ENCODE measurements around the gene KLHL5. TPM values are rescaled to one million over a fixed set of nuclear protein-coding genes. Genes with fewer than 3 reads are reported as not detected.

Gene KLHL5
- polyA plus RNA-seq, 2 donors, result 2.9 to 10.2 TPM

DNA sequence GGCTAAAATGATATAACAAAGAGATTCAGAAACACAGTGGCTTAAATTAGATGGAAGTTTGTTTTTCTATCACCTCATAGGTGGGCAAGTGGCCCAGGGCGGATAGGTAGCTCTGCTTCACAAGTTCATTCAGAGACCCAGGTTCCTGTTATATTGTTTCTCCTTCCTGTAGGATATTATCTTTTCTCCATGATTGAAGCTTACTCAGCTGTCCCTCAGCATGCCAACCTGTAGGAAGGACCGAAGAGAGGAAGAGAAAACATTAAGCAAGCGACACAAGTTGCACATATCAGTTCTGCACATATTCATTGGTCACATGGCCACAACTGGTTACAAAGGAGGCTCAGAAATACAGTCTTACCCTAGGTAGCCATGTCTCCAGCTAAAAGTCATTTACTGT is 6.9 kb downstream of the KLHL5 start:
- Histone ChIP-seq H3K27me3 (ENCODE audit: control insufficient read depth in 1 of 2, insufficient read depth in 2 of 2, low read length in 2 of 2) (no peaks in the 10 kb centered on the region), H3K36me3 (ENCODE audit: control insufficient read depth in 2 of 2, insufficient read depth in 2 of 2, low read length in 1 of 2) (no peaks in the 10 kb centered on the region), H3K27ac (ENCODE audit: low read depth in 2 of 2, low read length in 1 of 2) (no peak overlapping the region), H3K4me1 (ENCODE audit: control insufficient read depth in 2 of 2, insufficient read depth in 2 of 2, low read length in 1 of 2) (no peaks in the 10 kb centered on the region), H3K9me3 (ENCODE audit: control insufficient read depth in 2 of 2, insufficient read depth in 1 of 2, low read depth in 1 of 2, low read length in 1 of 2) (no peaks in the 10 kb centered on the region), H3K4me3 (ENCODE audit: low read depth in 1 of 2, low read length in 2 of 2) (no peak overlapping the region)
- WGBS, 2 donors, result 90 to 91% methylated on average over 3 of the region's 3 CpGs

DNA sequence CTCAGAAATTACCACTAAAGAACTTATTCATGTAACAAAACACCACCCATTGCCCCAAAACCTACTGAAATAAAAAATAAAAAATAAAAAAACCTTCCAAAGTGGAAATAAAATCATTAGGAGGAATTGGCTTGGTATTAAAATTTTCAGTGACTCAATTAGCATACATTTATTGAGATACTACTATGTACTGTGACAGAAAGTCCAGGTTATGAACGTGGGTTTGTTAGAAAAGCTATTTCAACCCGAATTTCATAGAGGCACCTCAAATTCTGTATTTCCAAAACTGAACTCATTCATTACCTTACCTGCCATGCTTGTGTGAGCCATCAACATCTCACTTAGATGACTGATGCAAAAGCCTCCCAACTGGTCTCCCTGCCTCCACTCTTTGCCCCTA is 16.8 kb downstream of the KLHL5 start:
- H3K4me1 ChIP-seq (ENCODE audit: control insufficient read depth in 2 of 2, insufficient read depth in 2 of 2, low read length in 1 of 2), result no peaks in the 10 kb centered on the region
- H3K36me3 ChIP-seq (ENCODE audit: control insufficient read depth in 2 of 2, insufficient read depth in 2 of 2, low read length in 1 of 2), result no peaks in the 10 kb centered on the region
- no peak overlapping the region for H3K4me3 ChIP-seq (ENCODE audit: low read depth in 1 of 2, low read length in 2 of 2)
- WGBS, 2 donors, result 90 to 96% methylated on average over 2 of the region's 2 CpGs
- no peak overlapping the region for H3K27ac ChIP-seq (ENCODE audit: low read depth in 2 of 2, low read length in 1 of 2)
- H3K27me3 ChIP-seq (ENCODE audit: control insufficient read depth in 1 of 2, insufficient read depth in 2 of 2, low read length in 2 of 2), result no peaks in the 10 kb centered on the region
- no peaks in the 10 kb centered on the region for H3K9me3 ChIP-seq (ENCODE audit: control insufficient read depth in 2 of 2, insufficient read depth in 1 of 2, low read depth in 1 of 2, low read length in 1 of 2)

DNA sequence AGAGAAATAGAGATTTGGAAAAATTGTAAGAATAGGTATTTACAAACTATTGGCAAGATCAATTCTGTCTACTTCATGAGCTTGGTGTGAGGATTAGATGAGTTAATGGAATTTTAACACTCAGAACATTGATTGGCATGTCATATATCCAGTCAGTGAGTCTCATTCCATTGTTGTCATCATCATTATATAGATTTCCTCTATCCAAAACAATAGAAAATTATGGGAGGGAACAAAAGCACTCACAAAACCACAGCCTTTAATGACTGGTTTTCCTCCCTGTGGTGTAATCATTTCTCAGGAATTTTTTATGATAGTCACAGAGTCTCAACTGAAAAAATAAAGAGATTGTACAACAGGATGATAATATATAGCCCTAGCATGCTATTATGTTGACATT is 21.1 kb downstream of the KLHL5 start:
- no peaks in the 10 kb centered on the region for H3K36me3 ChIP-seq (ENCODE audit: control insufficient read depth in 2 of 2, insufficient read depth in 2 of 2, low read length in 1 of 2)
- H3K4me3 ChIP-seq (ENCODE audit: low read depth in 1 of 2, low read length in 2 of 2), result no peak overlapping the region
- no peaks in the 10 kb centered on the region for H3K9me3 ChIP-seq (ENCODE audit: control insufficient read depth in 2 of 2, insufficient read depth in 1 of 2, low read depth in 1 of 2, low read length in 1 of 2)
- H3K27me3 ChIP-seq (ENCODE audit: control insufficient read depth in 1 of 2, insufficient read depth in 2 of 2, low read length in 2 of 2), result no peaks in the 10 kb centered on the region
- H3K4me1 ChIP-seq (ENCODE audit: control insufficient read depth in 2 of 2, insufficient read depth in 2 of 2, low read length in 1 of 2), result no peaks in the 10 kb centered on the region
- H3K27ac ChIP-seq (ENCODE audit: low read depth in 2 of 2, low read length in 1 of 2), result no peak overlapping the region

DNA sequence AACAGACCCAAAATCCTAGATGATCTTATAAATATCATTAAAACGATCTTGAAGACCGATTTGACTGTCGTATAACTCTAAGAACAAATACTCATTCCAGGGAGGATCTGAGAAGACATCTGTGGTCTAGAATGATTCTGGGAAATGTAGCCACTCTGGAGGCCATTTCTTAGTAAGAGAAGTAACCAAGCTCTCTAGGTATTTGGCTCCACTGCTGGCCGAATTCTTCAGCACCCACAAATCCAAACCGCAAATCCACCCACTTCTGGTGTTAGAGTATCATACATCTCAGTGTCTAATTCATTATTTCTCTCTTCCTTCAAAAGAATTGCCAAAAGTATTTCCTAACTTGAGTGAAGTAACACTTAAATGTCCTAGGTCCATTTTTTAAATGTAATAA is 23.9 kb downstream of the KLHL5 start:
- 91 to 95% methylated on average over 5 of the region's 5 CpGs for WGBS, 2 donors
- Histone ChIP-seq H3K36me3 (ENCODE audit: control insufficient read depth in 2 of 2, insufficient read depth in 2 of 2, low read length in 1 of 2) (no peaks in the 10 kb centered on the region), H3K27ac (ENCODE audit: low read depth in 2 of 2, low read length in 1 of 2) (no peak overlapping the region), H3K9me3 (ENCODE audit: control insufficient read depth in 2 of 2, insufficient read depth in 1 of 2, low read depth in 1 of 2, low read length in 1 of 2) (no peaks in the 10 kb centered on the region), H3K4me3 (ENCODE audit: low read depth in 1 of 2, low read length in 2 of 2) (no peak overlapping the region), H3K4me1 (ENCODE audit: control insufficient read depth in 2 of 2, insufficient read depth in 2 of 2, low read length in 1 of 2) (no peaks in the 10 kb centered on the region), H3K27me3 (ENCODE audit: control insufficient read depth in 1 of 2, insufficient read depth in 2 of 2, low read length in 2 of 2) (no peaks in the 10 kb centered on the region)

DNA sequence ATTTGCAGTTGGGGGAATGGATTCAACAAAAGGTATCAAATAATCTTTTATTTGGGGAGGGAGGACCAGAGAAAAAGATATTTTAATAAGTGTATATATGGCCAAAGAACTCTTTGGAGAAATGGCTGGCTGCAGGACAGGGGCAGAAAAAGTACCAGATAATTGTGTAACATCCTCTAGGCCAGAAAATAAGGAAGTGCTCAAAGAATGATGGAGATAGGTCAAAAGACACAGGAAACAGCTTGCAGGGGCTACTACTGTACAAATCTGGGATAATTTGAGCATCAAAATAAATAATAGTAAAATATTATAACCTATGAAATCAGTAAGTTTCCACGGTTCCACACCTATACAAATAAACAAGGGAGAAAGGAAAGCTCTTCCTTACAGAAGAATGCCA is 34.8 kb downstream of the KLHL5 start:
- H3K9me3 ChIP-seq (ENCODE audit: control insufficient read depth in 2 of 2, insufficient read depth in 1 of 2, low read depth in 1 of 2, low read length in 1 of 2), result no peaks in the 10 kb centered on the region
- H3K36me3 ChIP-seq (ENCODE audit: control insufficient read depth in 2 of 2, insufficient read depth in 2 of 2, low read length in 1 of 2), result no peaks in the 10 kb centered on the region
- H3K4me3 ChIP-seq (ENCODE audit: low read depth in 1 of 2, low read length in 2 of 2), result no peak overlapping the region
- no peak overlapping the region for H3K27ac ChIP-seq (ENCODE audit: low read depth in 2 of 2, low read length in 1 of 2)
- no peaks in the 10 kb centered on the region for H3K27me3 ChIP-seq (ENCODE audit: control insufficient read depth in 1 of 2, insufficient read depth in 2 of 2, low read length in 2 of 2)
- 91 to 93% methylated on average over 1 of the region's 1 CpG for WGBS, 2 donors
- H3K4me1 ChIP-seq (ENCODE audit: control insufficient read depth in 2 of 2, insufficient read depth in 2 of 2, low read length in 1 of 2), result no peaks in the 10 kb centered on the region

DNA sequence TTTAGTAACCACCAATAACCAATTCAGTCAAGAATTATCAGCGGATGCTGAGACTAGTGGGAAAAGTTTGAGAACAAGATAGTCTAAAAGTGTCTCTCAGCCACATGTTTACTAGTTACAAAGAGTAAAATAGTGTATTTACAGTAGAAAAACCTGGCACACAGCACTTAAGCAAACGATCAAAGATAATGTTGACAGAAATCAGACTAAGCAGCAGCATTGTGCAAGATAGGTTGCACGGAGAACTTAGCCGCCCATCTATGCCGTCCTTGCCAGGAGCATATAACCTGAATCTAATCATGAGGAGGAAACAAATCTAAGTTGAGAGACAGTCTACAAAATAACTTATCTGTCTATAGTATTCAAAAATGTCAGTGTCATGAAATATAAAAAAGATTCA is 35.3 kb downstream of the KLHL5 start:
- Histone ChIP-seq H3K36me3 (ENCODE audit: control insufficient read depth in 2 of 2, insufficient read depth in 2 of 2, low read length in 1 of 2) (peaks cover 0 to under 1% of the 10 kb centered on the region in 2 donors), H3K27me3 (ENCODE audit: control insufficient read depth in 1 of 2, insufficient read depth in 2 of 2, low read length in 2 of 2) (no peaks in the 10 kb centered on the region), H3K9me3 (ENCODE audit: control insufficient read depth in 2 of 2, insufficient read depth in 1 of 2, low read depth in 1 of 2, low read length in 1 of 2) (no peaks in the 10 kb centered on the region), H3K27ac (ENCODE audit: low read depth in 2 of 2, low read length in 1 of 2) (no peak overlapping the region), H3K4me1 (ENCODE audit: control insufficient read depth in 2 of 2, insufficient read depth in 2 of 2, low read length in 1 of 2) (no peaks in the 10 kb centered on the region), H3K4me3 (ENCODE audit: low read depth in 1 of 2, low read length in 2 of 2) (no peak overlapping the region)
- 79 to 86% methylated on average over 5 of the region's 5 CpGs for WGBS, 2 donors

DNA sequence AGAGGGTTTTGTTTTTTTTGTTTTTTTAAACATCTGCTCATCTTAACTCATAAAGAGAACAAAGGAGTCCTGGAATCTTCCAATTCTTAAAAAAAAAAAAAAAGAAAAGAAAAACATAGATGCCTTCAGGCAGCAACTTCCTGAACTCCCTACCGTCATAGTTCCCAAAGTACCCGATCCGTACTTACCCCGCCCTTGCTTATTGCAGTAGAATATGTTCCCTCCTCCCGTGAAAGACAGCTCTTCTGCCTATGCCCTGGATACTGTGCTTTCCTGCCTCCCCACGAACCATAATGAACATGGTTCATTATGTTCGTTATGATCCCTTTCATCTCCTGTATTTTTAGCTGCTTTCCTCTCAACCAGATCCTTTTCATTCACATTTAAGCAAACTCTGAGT is 40.3 kb downstream of the KLHL5 start:
- no peaks in the 10 kb centered on the region for H3K4me1 ChIP-seq (ENCODE audit: control insufficient read depth in 2 of 2, insufficient read depth in 2 of 2, low read length in 1 of 2)
- H3K9me3 ChIP-seq (ENCODE audit: control insufficient read depth in 2 of 2, insufficient read depth in 1 of 2, low read depth in 1 of 2, low read length in 1 of 2), result no peaks in the 10 kb centered on the region
- H3K4me3 ChIP-seq (ENCODE audit: low read depth in 1 of 2, low read length in 2 of 2), result no peak overlapping the region
- WGBS, 2 donors, result 78 to 85% methylated on average over 7 of the region's 7 CpGs
- H3K36me3 ChIP-seq (ENCODE audit: control insufficient read depth in 2 of 2, insufficient read depth in 2 of 2, low read length in 1 of 2), result peaks cover 0 to 8% of the 10 kb centered on the region in 2 donors
- H3K27ac ChIP-seq (ENCODE audit: low read depth in 2 of 2, low read length in 1 of 2), result no peak overlapping the region
- H3K27me3 ChIP-seq (ENCODE audit: control insufficient read depth in 1 of 2, insufficient read depth in 2 of 2, low read length in 2 of 2), result no peaks in the 10 kb centered on the region

DNA sequence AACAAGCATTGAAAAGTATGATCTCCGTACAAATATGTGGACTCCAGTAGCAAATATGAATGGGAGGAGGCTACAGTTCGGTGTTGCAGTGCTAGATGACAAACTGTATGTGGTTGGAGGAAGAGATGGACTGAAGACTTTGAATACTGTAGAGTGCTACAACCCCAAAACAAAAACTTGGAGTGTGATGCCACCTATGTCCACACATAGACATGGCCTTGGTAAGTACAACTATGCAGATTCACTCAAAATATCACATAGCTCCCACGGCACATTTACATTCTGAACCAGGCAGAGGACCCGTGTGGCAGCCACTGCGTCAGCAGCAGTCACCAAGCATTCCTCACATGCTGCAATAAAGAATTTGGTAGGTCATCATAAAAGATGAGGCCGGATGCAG is 41.3 kb downstream of the KLHL5 start:
- WGBS, 2 donors, result 93 to 95% methylated on average over 6 of the region's 6 CpGs
- H3K9me3 ChIP-seq (ENCODE audit: control insufficient read depth in 2 of 2, insufficient read depth in 1 of 2, low read depth in 1 of 2, low read length in 1 of 2), result no peaks in the 10 kb centered on the region
- peaks cover 0 to 8% of the 10 kb centered on the region in 2 donors for H3K36me3 ChIP-seq (ENCODE audit: control insufficient read depth in 2 of 2, insufficient read depth in 2 of 2, low read length in 1 of 2)
- H3K27me3 ChIP-seq (ENCODE audit: control insufficient read depth in 1 of 2, insufficient read depth in 2 of 2, low read length in 2 of 2), result no peaks in the 10 kb centered on the region
- no peak overlapping the region for H3K4me3 ChIP-seq (ENCODE audit: low read depth in 1 of 2, low read length in 2 of 2)
- no peak overlapping the region for H3K27ac ChIP-seq (ENCODE audit: low read depth in 2 of 2, low read length in 1 of 2)
- no peaks in the 10 kb centered on the region for H3K4me1 ChIP-seq (ENCODE audit: control insufficient read depth in 2 of 2, insufficient read depth in 2 of 2, low read length in 1 of 2)

DNA sequence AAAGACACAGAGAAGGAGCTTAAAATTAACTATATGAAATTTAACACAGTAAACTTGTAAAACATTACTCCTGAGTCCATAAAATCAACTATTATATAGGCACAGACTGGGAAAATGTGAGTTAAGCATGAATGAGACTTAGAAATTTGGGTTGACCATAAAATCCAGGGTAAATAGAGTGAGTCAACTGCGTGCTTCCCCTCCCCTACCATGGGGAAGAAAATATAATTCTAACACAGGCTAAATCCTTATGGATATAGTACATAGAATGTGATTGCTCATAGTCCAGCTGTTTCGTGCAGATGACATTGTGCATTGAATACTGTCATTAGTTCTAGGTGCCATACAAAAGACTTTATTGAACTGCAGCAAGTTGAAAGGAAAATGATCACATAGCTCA is 42.2 kb downstream of the KLHL5 start:
- Histone ChIP-seq H3K27me3 (ENCODE audit: control insufficient read depth in 1 of 2, insufficient read depth in 2 of 2, low read length in 2 of 2) (no peaks in the 10 kb centered on the region), H3K4me3 (ENCODE audit: low read depth in 1 of 2, low read length in 2 of 2) (no peak overlapping the region), H3K4me1 (ENCODE audit: control insufficient read depth in 2 of 2, insufficient read depth in 2 of 2, low read length in 1 of 2) (no peaks in the 10 kb centered on the region), H3K9me3 (ENCODE audit: control insufficient read depth in 2 of 2, insufficient read depth in 1 of 2, low read depth in 1 of 2, low read length in 1 of 2) (no peaks in the 10 kb centered on the region), H3K36me3 (ENCODE audit: control insufficient read depth in 2 of 2, insufficient read depth in 2 of 2, low read length in 1 of 2) (peaks cover 0 to 8% of the 10 kb centered on the region in 2 donors), H3K27ac (ENCODE audit: low read depth in 2 of 2, low read length in 1 of 2) (no peak overlapping the region)
- 90 to 92% methylated on average over 2 of the region's 2 CpGs for WGBS, 2 donors

DNA sequence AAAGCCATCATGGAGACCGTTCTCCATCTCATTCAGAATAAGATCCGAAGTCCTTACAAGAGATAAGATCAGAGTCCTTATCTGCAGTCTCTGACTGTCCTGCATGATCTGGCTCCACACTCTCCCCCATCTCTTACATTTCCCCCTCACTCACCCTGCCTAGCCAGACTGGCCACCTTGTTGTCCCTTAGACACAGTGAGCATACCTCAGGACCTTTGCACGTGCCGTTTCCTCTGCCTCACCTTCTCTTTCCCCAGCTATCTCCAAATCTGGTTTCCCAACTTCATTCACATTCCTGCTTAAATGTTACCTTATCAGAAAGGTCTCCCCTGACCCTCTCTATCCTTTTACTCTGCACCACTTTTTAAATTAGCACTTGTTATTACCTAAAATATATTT is 44.0 kb downstream of the KLHL5 start:
- H3K4me3 ChIP-seq (ENCODE audit: low read depth in 1 of 2, low read length in 2 of 2), result no peak overlapping the region
- H3K9me3 ChIP-seq (ENCODE audit: control insufficient read depth in 2 of 2, insufficient read depth in 1 of 2, low read depth in 1 of 2, low read length in 1 of 2), result no peaks in the 10 kb centered on the region
- 95 to 98% methylated on average over 4 of the region's 4 CpGs for WGBS, 2 donors
- peaks cover 0 to 8% of the 10 kb centered on the region in 2 donors for H3K36me3 ChIP-seq (ENCODE audit: control insufficient read depth in 2 of 2, insufficient read depth in 2 of 2, low read length in 1 of 2)
- H3K27ac ChIP-seq (ENCODE audit: low read depth in 2 of 2, low read length in 1 of 2), result no peak overlapping the region
- no peaks in the 10 kb centered on the region for H3K4me1 ChIP-seq (ENCODE audit: control insufficient read depth in 2 of 2, insufficient read depth in 2 of 2, low read length in 1 of 2)
- H3K27me3 ChIP-seq (ENCODE audit: control insufficient read depth in 1 of 2, insufficient read depth in 2 of 2, low read length in 2 of 2), result no peaks in the 10 kb centered on the region

Measured in esophagus (tissue), 2 donors.